Stimulated activated memory B cell treated with anti-CD40 and anti-IgM and Interleukin-4, amounts not matched to agents 10 μg/mL and 1 μg/mL and 100 μg/mL, for 72 hours (primary cell): ENCODE results near the gene EGFL6.
A peak's percentile ranks its signal among the peaks of the same experiment; 100 is the strongest.
"Not testable (repeated sequence)": the region's sequence is repeated elsewhere in the genome, so short reads cannot be mapped to it uniquely, and the experiment has no call there.

Experiments
- ATAC-seq: fragments of 150-1000 bp; cut with Tn5 transposase; 2 replicates; pipeline ENCODE4 v1.10.0; 2021
- H3K27ac Mint-ChIP-seq: one replicate; pipeline ENCODE4 v1.8.0; 2022; ENCODE audit warnings: mild to moderate bottlenecking, mixed read lengths
- H3K27me3 Mint-ChIP-seq: one replicate; pipeline ENCODE4 v1.8.0; 2022; ENCODE audit warnings: mixed read lengths
- H3K36me3 Mint-ChIP-seq: one replicate; pipeline ENCODE4 v1.8.0; 2022; ENCODE audit warnings: mixed read lengths
- H3K4me1 Mint-ChIP-seq: one replicate; pipeline ENCODE4 v1.8.0; 2022; ENCODE audit warnings: mixed read lengths
- H3K4me3 Mint-ChIP-seq: one replicate; pipeline ENCODE4 v1.8.0; 2022; ENCODE audit warnings: mild to moderate bottlenecking, moderate library complexity, mixed read lengths
- H3K9me3 Mint-ChIP-seq: one replicate; pipeline ENCODE4 v1.8.0; 2022; ENCODE audit warnings: mixed read lengths

The EGFL6 gene

GRCh38 chrX:13655674-13656073 lies 86.3 kb downstream of the EGFL6 start:
- no peak for ATAC-seq
- Mint-ChIP-seq H3K4me1 (peaks cover 7% of the 10 kb centered on the region), H3K4me3 (no peak overlapping the region), H3K27me3 (no peaks in the 10 kb centered on the region), H3K36me3 (peaks cover 6% of the 10 kb centered on the region), H3K27ac (peak overlapping the region; percentile 27), H3K9me3 (no peaks in the 10 kb centered on the region)

- no peak overlapping the region for H3K4me3 Mint-ChIP-seq
- peaks cover 6% of the 10 kb centered on the region for H3K36me3 Mint-ChIP-seq
- no peaks in the 10 kb centered on the region for H3K9me3 Mint-ChIP-seq
Measured at GRCh38 chrX:13658602-13659001, 89.2 kb downstream of the EGFL6 start.

DNA sequence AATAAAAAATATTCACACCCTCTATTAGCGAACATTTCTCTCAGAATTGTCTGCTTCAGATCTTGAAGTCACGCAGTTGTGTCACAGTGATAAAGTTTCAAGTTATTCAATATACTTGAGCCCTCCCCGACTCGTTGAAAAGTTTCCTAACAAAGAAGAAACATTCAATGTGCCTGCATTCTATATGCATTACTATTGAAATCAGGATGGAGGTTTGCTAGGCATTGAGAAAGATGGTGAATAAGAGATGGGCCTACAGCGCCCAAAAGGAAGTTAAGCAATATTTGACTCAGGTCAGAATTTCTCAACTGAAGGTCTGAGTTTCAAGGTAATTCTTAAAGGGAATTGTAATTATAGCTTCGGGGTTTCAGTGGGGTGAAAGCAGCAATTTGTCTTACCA lies 89.7 kb downstream of the EGFL6 start:
- ATAC-seq = no peak

More at GRCh38 chrX:13658602-13659001, 89.2 kb downstream of the EGFL6 start:
- Mint-ChIP-seq H3K4me1 (peaks cover 7% of the 10 kb centered on the region), H3K27ac (peak overlapping the region; percentile 22), H3K27me3 (no peaks in the 10 kb centered on the region)
- ATAC-seq = no peak

DNA sequence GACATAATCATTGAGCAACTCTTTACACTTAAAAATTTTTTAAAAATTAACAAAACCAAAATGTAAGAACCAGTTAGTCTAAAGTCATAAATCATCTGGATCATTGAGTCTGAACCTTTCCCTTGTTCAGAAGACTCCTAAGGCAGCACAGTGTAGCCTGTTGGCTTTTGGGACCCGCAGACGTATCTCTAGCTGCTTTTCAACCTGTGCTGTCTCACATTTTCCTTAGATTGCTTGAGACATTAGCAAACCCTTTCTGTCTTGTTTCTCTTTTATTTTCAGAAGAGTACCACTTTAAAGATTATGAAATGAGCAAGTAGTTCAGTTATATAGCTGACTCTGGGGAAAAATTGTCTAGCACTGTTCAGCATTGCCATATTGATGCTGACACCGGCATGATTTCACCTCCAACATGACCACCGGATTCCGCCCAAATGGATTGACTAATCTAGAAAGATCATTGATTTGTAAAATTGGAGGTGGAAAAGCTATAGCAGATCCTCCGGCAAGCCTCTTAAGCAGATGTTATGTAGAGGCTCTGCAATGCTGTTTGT lies 92.4 kb downstream of the EGFL6 start:
- Mint-ChIP-seq H3K27ac (peak overlapping the region; percentile 46), H3K4me1 (no peaks in the 10 kb centered on the region), H3K27me3 (no peaks in the 10 kb centered on the region), H3K9me3 (no peaks in the 10 kb centered on the region), H3K4me3 (no peak overlapping the region), H3K36me3 (peaks cover 6% of the 10 kb centered on the region)
- ATAC-seq = no peak

More for the DNA sequence above, 89.7 kb downstream of the EGFL6 start:
- peaks cover 6% of the 10 kb centered on the region for H3K36me3 Mint-ChIP-seq
- peak overlapping the region; percentile 22 for H3K27ac Mint-ChIP-seq
- peaks cover 7% of the 10 kb centered on the region for H3K4me1 Mint-ChIP-seq
- no peaks in the 10 kb centered on the region for H3K9me3 Mint-ChIP-seq
- H3K4me3 Mint-ChIP-seq = no peak overlapping the region
- no peaks in the 10 kb centered on the region for H3K27me3 Mint-ChIP-seq

GRCh38 chrX:13662355-13662791 lies 93.0 kb downstream of the EGFL6 start:
- no peak for ATAC-seq
- Mint-ChIP-seq H3K4me3 (no peak overlapping the region), H3K27ac (peak overlapping the region; percentile 46), H3K36me3 (peaks cover 6% of the 10 kb centered on the region), H3K27me3 (no peaks in the 10 kb centered on the region), H3K9me3 (no peaks in the 10 kb centered on the region), H3K4me1 (no peaks in the 10 kb centered on the region)

DNA sequence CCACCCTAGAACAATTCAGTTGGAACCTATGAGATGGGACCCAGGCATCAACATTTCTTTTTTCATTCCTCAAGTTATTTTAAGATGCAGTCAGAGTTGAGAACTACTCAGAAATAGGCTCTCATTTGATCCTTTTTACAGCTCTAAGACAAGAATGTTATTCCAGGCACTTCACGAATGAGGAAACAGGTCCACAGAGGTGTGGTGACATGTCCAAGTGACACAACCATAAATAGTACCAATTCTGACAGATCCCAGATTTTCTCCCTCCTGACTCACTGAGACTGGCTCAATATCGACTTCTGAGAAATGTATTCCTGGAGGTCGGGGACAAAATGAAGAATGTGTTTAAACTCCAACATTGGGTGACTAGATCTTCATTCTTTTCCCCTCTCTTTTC lies 94.6 kb downstream of the EGFL6 start:
- Mint-ChIP-seq H3K27me3 (no peaks in the 10 kb centered on the region), H3K4me3 (no peak overlapping the region), H3K27ac (no peak overlapping the region), H3K4me1 (no peaks in the 10 kb centered on the region), H3K9me3 (no peaks in the 10 kb centered on the region), H3K36me3 (peaks cover 6% of the 10 kb centered on the region)
- no peak for ATAC-seq

DNA sequence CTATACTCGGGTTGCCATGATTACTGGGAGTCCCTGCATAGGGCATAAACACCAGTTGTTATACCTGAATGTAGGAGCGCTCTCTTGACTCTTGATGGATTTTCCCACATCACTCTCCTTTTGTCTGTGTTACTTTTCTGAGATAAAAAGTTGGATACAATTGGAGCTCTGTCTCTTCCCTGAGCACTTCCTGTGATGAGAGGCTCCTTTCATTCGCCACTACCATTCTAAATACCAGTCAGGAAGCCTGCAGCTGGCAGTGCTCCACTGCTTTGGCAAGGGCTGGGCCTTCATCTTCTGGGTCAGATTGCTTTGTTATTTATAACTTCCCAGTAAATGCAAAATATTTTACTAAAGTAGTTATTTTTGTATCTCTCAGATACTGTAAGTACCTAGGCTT lies 97.4 kb downstream of the EGFL6 start:
- H3K4me3 Mint-ChIP-seq = no peak overlapping the region
- peaks cover 12% of the 10 kb centered on the region for H3K4me1 Mint-ChIP-seq
- no peaks in the 10 kb centered on the region for H3K27me3 Mint-ChIP-seq
- no peaks in the 10 kb centered on the region for H3K9me3 Mint-ChIP-seq
- ATAC-seq = no peak
- no peak overlapping the region for H3K27ac Mint-ChIP-seq
- H3K36me3 Mint-ChIP-seq = peaks cover 8% of the 10 kb centered on the region

DNA sequence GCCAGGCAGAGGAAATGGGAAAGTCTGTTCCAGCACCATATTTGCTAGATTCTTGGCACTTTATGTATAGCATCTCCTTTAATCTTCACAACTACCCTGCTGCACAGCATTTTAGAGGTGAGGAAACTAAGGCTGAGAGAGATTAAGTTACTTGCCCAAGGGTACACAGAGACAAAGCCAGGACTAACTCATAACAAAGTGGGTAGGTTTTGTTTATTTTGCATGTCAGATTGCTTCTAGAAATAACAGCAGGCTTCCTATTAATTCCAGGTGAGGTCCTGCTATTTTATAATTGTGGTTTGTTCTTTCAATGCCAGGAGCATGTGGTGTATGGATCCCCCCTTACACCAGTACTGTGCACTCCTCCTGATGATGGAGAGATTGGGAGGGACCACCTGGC lies 98.5 kb downstream of the EGFL6 start:
- Mint-ChIP-seq H3K4me1 (peaks cover 12% of the 10 kb centered on the region), H3K36me3 (peaks cover 8% of the 10 kb centered on the region), H3K27ac (no peak overlapping the region), H3K27me3 (no peaks in the 10 kb centered on the region), H3K9me3 (no peaks in the 10 kb centered on the region), H3K4me3 (no peak overlapping the region)
- ATAC-seq = no peak

- Mint-ChIP-seq H3K27me3 (no peaks in the 10 kb centered on the region), H3K36me3 (peaks cover 8% of the 10 kb centered on the region), H3K4me1 (peaks cover 12% of the 10 kb centered on the region), H3K4me3 (peak overlapping the region; percentile 44), H3K9me3 (no peaks in the 10 kb centered on the region), H3K27ac (peak overlapping the region; percentile 74)
- peak; percentile 87 for ATAC-seq
Measured at GRCh38 chrX:13669246-13669737, 99.9 kb downstream of the EGFL6 start.

GRCh38 chrX:13669755-13670154 lies 100.4 kb downstream of the EGFL6 start:
- Mint-ChIP-seq H3K4me3 (peak overlapping the region; percentile 44), H3K4me1 (peaks cover 12% of the 10 kb centered on the region), H3K27ac (peak overlapping the region; percentile 74)
- not testable (repeated sequence) for ATAC-seq, H3K36me3 Mint-ChIP-seq, H3K27me3 Mint-ChIP-seq, H3K9me3 Mint-ChIP-seq

- H3K27ac Mint-ChIP-seq = no peak overlapping the region
- peaks cover 14% of the 10 kb centered on the region for H3K4me1 Mint-ChIP-seq
- no peaks in the 10 kb centered on the region for H3K9me3 Mint-ChIP-seq
- no peaks in the 10 kb centered on the region for H3K27me3 Mint-ChIP-seq
- no peak overlapping the region for H3K4me3 Mint-ChIP-seq
- no peak for ATAC-seq
- H3K36me3 Mint-ChIP-seq = peaks cover 8% of the 10 kb centered on the region
Measured at GRCh38 chrX:13670197-13670596, 100.8 kb downstream of the EGFL6 start.

DNA sequence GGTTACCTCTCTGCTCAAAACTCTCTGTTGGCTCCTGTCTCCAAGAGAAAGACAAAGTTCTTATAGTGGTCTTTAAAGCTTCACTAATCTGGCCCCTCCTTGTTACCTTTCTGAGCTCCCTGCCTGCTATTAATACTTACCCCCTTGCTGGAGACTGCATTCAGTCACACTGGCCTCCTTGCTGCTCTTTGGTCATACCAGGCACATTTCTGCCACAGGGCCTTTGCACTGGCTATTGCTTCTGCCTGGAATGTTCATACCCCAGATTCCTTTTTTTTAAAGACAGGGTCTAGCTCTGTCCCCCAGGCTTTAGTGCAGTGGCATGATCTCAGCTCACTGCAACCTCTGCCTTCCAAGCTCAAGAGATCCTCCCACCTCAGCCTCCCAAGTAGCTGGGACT lies 103.6 kb downstream of the EGFL6 start:
- Mint-ChIP-seq H3K4me1 (peaks cover 18% of the 10 kb centered on the region), H3K27ac (no peak overlapping the region), H3K27me3 (no peaks in the 10 kb centered on the region), H3K36me3 (peaks cover 8% of the 10 kb centered on the region), H3K9me3 (no peaks in the 10 kb centered on the region), H3K4me3 (no peak overlapping the region)
- no peak for ATAC-seq

GRCh38 chrX:13676885-13677284 lies 107.5 kb downstream of the EGFL6 start:
- Mint-ChIP-seq H3K36me3 (no peaks in the 10 kb centered on the region), H3K27ac (no peak overlapping the region), H3K4me3 (no peak overlapping the region), H3K27me3 (no peaks in the 10 kb centered on the region), H3K4me1 (peaks cover 6% of the 10 kb centered on the region), H3K9me3 (no peaks in the 10 kb centered on the region)
- ATAC-seq = no peak

DNA sequence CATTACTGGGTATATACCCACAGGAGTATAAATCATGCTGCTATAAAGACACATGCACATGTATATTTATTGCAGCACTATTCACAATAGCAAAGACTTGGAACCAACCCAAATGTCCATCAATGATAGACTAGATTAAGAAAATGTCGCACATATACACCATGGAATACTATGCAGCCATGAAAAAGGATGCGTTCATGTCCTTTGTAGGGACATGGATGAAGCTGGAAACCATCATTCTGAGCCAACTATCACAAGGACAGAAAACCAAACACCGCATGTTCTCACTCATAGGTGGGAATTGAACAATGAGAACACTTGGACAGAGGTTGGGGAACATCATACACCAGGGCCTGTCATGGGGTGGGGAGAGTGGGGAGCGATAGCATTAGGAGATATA lies 110.3 kb downstream of the EGFL6 start:
- H3K4me3 Mint-ChIP-seq, ATAC-seq, H3K27ac Mint-ChIP-seq, H3K4me1 Mint-ChIP-seq, H3K27me3 Mint-ChIP-seq, H3K9me3 Mint-ChIP-seq, H3K36me3 Mint-ChIP-seq: not testable (repeated sequence)

DNA sequence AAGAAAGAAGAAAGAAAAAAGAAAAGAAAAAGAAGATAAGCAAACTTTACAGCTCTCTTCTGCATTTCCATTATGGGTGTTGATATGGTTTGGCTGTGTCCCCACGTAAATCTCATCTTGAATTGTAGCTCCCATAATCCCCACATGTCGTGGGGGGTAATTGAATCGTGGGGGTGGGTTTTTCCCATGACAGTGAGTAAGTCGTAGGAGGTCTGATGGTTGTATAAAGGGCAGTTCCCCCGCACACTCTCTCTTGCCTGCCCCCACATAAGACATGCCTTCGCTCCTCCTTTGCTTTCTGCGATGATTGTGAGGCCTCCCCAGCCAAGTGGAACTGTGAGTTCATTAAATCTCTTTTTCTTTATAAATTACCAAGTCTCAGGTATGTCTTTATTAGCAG lies 112.2 kb downstream of the EGFL6 start:
- ATAC-seq = no peak
- no peaks in the 10 kb centered on the region for H3K27me3 Mint-ChIP-seq
- H3K36me3 Mint-ChIP-seq = no peaks in the 10 kb centered on the region
- H3K4me1 Mint-ChIP-seq = peaks cover 8% of the 10 kb centered on the region
- H3K9me3 Mint-ChIP-seq = no peaks in the 10 kb centered on the region
- no peak overlapping the region for H3K4me3 Mint-ChIP-seq
- no peak overlapping the region for H3K27ac Mint-ChIP-seq
